GM06990 (cell line): Measurements from ENCODE around the gene SYT1.

Experiments
- DNase-seq: peaks from one replicate; pipeline ENCODE4 v3.0.0-alpha.2; 2011; ENCODE audit not compliant: insufficient read length; ENCODE audit errors: extremely low read depth
- H3K27me3 ChIP-seq: replicated peaks from 2 replicates; pipeline ENCODE4 v1.6.0; 2011; ENCODE audit warnings: low read length; ENCODE audit not compliant: control insufficient read depth, insufficient read depth
- H3K36me3 ChIP-seq: 2 replicates; pipeline ENCODE4 v1.5.1; 2011; ENCODE audit warnings: low read length; ENCODE audit not compliant: control insufficient read depth, insufficient read depth
- H3K4me3 ChIP-seq: replicated peaks from 2 replicates; pipeline ENCODE4 v1.5.1; 2011; ENCODE audit warnings: low read depth, mild to moderate bottlenecking, control low read depth, low read length
- TF ChIP-seq, protein P1 (sequence below): IDR thresholded peaks from 2 replicates; pipeline ENCODE4 v1.5.1; 2011; ENCODE audit warnings: low read length, control low read depth, mild to moderate bottlenecking, inconsistent platforms; ENCODE audit not compliant: insufficient read depth, poor library complexity, severe bottlenecking

The SYT1 gene

DNA sequence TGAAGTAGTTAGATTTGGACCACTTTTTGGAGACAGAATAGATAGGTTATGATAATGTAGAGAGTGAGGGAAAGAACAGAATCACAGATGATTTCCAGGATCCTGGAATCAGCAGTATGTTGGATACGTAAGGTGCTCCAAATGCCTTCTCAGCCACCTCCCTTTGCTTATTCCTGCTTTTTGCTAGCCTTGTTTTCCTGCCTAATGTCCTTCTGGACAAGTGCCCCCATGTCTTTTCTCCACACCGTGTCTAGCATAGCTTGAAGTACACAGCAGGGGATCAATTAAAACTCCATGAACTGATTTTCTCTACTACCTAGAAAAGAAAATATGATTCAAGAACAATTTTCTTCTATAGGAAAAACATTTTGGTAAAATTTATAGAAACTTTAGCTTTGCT is 144.0 kb downstream of the SYT1 start:
- DNase-seq: no peak
- TF ChIP-seq, protein P1, sequence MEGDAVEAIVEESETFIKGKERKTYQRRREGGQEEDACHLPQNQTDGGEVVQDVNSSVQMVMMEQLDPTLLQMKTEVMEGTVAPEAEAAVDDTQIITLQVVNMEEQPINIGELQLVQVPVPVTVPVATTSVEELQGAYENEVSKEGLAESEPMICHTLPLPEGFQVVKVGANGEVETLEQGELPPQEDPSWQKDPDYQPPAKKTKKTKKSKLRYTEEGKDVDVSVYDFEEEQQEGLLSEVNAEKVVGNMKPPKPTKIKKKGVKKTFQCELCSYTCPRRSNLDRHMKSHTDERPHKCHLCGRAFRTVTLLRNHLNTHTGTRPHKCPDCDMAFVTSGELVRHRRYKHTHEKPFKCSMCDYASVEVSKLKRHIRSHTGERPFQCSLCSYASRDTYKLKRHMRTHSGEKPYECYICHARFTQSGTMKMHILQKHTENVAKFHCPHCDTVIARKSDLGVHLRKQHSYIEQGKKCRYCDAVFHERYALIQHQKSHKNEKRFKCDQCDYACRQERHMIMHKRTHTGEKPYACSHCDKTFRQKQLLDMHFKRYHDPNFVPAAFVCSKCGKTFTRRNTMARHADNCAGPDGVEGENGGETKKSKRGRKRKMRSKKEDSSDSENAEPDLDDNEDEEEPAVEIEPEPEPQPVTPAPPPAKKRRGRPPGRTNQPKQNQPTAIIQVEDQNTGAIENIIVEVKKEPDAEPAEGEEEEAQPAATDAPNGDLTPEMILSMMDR: no peak
- no peaks in the 10 kb centered on the region for H3K27me3 ChIP-seq
- no peaks in the 10 kb centered on the region for H3K36me3 ChIP-seq
- no peak overlapping the region for H3K4me3 ChIP-seq

DNA sequence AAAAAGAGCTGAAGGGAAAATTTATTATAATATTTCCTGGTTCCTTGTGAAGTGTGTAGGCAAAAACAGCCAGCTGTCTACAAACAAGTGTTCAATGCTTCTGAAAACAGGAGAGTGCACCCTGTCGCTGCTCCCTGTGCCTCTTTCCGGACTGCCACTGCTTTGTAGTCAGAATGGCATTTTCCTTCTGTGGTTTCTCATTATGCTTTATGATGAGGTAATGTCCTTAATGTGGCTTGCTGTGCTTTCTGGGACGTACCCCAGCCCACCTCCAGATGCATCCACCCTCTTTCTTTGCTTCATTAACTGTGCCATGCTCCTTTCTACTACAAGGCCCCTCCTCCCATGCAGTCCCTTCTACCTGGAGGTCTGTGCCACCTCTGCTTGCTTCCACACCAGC is 148.1 kb downstream of the SYT1 start:
- no peaks in the 10 kb centered on the region for H3K36me3 ChIP-seq
- no peak for DNase-seq
- H3K27me3 ChIP-seq: no peaks in the 10 kb centered on the region
- no peak overlapping the region for H3K4me3 ChIP-seq
- TF ChIP-seq, protein P1: no peak

DNA sequence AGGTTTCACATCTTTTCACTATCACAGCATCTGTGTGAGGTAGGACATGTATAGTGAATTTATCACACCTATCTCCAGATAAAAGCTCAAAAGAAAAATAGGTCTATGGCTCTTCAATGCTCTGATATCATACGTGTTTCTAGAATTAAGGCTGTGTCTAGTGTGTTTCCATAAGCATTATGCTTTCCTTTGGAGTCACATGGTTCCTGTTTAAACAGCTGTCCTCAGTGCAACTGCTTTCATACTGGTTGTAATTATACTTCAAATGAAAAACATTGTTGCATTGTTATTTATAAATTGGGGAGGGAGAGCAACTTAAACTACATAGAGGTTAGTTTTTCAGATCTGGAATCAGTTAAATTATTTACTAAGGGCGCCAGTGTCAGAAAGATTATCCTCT is 151.6 kb downstream of the SYT1 start:
- no peak overlapping the region for H3K4me3 ChIP-seq
- H3K27me3 ChIP-seq: no peaks in the 10 kb centered on the region
- TF ChIP-seq, protein P1: no peak
- no peaks in the 10 kb centered on the region for H3K36me3 ChIP-seq
- DNase-seq: no peak

DNA sequence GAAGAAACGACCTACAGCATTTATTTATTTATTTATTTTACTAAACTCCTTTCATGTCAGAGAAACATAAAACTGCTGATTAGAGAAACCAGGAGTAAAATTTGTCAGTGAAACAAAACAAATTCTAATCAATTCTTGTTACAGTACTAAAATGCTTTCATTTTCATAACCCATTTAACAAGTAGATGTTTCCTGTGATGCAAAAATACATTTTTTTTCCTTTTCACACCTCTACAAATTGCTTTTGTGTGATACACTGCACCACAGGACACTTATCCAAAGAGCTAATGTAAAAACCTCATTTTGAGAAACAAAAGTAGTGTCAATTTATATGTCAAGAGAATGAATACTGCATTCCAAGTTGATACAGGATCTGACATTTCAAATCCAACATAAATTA is 155.1 kb downstream of the SYT1 start:
- no peak overlapping the region for H3K4me3 ChIP-seq
- DNase-seq: no peak
- TF ChIP-seq, protein P1: no peak
- H3K36me3 ChIP-seq: no peaks in the 10 kb centered on the region
- no peaks in the 10 kb centered on the region for H3K27me3 ChIP-seq

DNA sequence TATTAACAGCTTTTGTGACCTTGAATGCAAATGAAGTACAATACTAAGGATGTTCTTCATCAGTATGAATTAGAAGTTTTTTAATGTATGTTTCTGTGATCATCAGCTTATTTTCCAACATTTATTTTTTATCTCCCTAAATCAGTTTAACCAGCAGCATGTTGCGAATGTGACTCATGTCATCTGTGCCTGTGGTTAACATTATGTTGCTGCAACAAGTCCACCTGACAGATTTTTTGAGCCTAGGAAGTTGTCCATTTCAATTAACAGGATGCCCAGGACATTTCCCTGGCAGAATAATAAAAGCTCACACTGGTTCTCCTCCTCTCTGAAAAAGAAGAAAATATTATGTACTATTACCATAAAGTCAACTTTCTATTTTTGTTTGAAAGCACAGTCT is 155.5 kb downstream of the SYT1 start:
- TF ChIP-seq, protein P1: no peak

DNA sequence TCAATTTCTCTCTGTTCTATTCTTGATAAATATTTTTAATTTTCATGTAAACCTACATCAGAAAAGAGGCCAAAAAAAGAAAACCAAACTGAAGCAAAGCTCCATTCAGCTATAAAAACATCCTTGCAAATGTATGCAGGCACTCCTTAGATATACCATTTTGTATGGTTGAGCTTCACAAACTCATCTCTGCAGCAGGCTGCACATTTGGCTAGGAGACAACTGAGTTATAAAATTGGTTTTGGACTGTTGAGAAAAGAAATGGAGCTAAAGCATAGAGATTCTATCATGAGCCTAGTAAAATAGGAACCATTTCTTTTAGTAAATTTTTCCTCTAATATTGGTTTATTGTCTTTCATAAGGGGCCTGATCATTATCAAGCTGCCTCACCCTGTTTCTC is 156.4 kb downstream of the SYT1 start:
- TF ChIP-seq, protein P1: no peak
- Histone ChIP-seq H3K4me3 (no peak overlapping the region), H3K27me3 (no peaks in the 10 kb centered on the region), H3K36me3 (no peaks in the 10 kb centered on the region)
- no peak for DNase-seq

More for the DNA sequence above, 155.5 kb downstream of the SYT1 start:
- no peak overlapping the region for H3K4me3 ChIP-seq
- DNase-seq: no peak
- no peaks in the 10 kb centered on the region for H3K27me3 ChIP-seq
- H3K36me3 ChIP-seq: no peaks in the 10 kb centered on the region
